ENCODE data around the gene CMSS1.
A peak's percentile ranks its signal among the peaks of the same experiment; 100 is the strongest.

The CMSS1 gene

DNA sequence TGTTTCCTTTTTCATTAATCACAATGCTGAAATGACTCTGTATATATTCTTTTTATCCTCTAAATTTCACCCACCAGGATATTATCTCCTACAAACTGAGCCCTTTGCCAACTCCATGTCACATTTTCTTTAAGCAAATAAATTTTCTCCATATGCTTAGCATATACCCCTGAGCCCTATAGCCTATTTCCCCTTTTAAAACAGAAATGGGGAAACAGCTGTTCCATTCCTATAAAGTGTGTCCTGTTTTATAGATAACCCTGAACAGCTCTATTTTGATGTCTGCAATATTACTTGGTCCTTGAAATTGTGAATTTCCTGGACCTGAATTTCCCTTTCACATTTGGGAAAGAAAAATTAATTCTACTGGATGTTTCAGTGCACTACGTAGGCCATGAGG, 312.3 kb downstream of the CMSS1 start:
- no peaks in the 10 kb centered on the region for H3K9me3 ChIP-seq (ENCODE audit: control insufficient read depth in 2 of 2, low read length in 2 of 2)

DNA sequence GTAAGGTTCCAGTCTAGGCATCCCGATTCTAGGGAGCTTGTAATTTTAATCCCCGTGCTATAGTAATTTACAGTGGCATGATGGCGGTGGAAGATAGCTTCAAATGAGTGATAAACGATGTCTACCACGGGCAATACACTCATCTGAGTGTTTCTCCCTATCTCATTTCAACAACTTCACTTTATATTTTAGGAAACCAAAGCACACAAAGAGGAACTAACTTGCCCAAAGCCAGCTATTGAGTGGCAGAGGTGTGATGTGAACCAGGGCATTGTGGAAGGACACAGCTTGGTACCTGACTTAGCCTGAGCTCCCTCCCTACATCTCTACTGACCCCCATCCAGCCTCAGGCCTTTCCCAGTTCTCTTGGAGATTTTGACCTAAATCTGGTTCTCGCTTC, 313.6 kb downstream of the CMSS1 start:
- no peak overlapping the region for H3K9ac ChIP-seq (ENCODE audit: low read depth in 1 of 2, low read length in 2 of 2)
- H3K27me3 ChIP-seq (ENCODE audit: control insufficient read depth in 2 of 2, insufficient read depth in 2 of 2, low read length in 2 of 2): no peaks in the 10 kb centered on the region
- H3K4me1 ChIP-seq (ENCODE audit: control insufficient read depth in 2 of 2, insufficient read depth in 2 of 2, low read length in 2 of 2): no peaks in the 10 kb centered on the region
- no peak overlapping the region for H3K27ac ChIP-seq (ENCODE audit: low read depth in 2 of 2, low read length in 2 of 2)
- H3K4me3 ChIP-seq (ENCODE audit: low read length in 2 of 2): no peak overlapping the region
- H3K9me3 ChIP-seq (ENCODE audit: control insufficient read depth in 2 of 2, low read length in 2 of 2): no peaks in the 10 kb centered on the region
- H3K36me3 ChIP-seq (ENCODE audit: control insufficient read depth in 2 of 2, insufficient read depth in 2 of 2, low read length in 2 of 2): no peaks in the 10 kb centered on the region

More for the DNA sequence above, 312.3 kb downstream of the CMSS1 start:
- Histone ChIP-seq H3K27me3 (ENCODE audit: control insufficient read depth in 2 of 2, insufficient read depth in 2 of 2, low read length in 2 of 2) (no peaks in the 10 kb centered on the region), H3K36me3 (ENCODE audit: control insufficient read depth in 2 of 2, insufficient read depth in 2 of 2, low read length in 2 of 2) (no peaks in the 10 kb centered on the region), H3K27ac (ENCODE audit: low read depth in 2 of 2, low read length in 2 of 2) (no peak overlapping the region), H3K9ac (ENCODE audit: low read depth in 1 of 2, low read length in 2 of 2) (no peak overlapping the region), H3K4me3 (ENCODE audit: low read length in 2 of 2) (no peak overlapping the region), H3K4me1 (ENCODE audit: control insufficient read depth in 2 of 2, insufficient read depth in 2 of 2, low read length in 2 of 2) (no peaks in the 10 kb centered on the region)

DNA sequence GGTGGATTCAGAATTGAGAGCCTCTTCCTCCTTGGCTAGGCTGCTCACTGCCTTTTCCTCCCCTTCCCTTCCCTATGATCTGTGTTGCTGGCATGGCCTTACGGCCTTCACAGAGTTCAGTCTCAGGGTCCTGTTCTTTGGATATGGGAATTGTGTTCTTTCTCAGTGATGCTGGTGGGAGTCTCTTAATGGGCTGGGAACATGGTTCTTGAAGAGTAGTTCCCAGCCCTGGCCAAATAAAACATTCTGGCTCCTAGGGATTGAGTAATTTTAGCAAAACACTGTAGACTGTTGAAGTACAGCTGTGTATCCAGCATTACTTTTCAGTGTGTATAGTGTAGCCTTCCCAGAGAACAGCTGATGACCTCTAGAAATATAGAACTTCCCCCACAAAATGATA, 319.3 kb downstream of the CMSS1 start:
- no peaks in the 10 kb centered on the region for H3K27me3 ChIP-seq (ENCODE audit: control insufficient read depth in 2 of 2, insufficient read depth in 2 of 2, low read length in 2 of 2)
- no peaks in the 10 kb centered on the region for H3K36me3 ChIP-seq (ENCODE audit: control insufficient read depth in 2 of 2, insufficient read depth in 2 of 2, low read length in 2 of 2)
- H3K27ac ChIP-seq (ENCODE audit: low read depth in 2 of 2, low read length in 2 of 2): peak overlapping the region in 1 of 2 donors; percentile 47
- H3K9ac ChIP-seq (ENCODE audit: low read depth in 1 of 2, low read length in 2 of 2): no peak overlapping the region
- H3K4me3 ChIP-seq (ENCODE audit: low read length in 2 of 2): no peak overlapping the region
- H3K9me3 ChIP-seq (ENCODE audit: control insufficient read depth in 2 of 2, low read length in 2 of 2): no peaks in the 10 kb centered on the region
- no peaks in the 10 kb centered on the region for H3K4me1 ChIP-seq (ENCODE audit: control insufficient read depth in 2 of 2, insufficient read depth in 2 of 2, low read length in 2 of 2)

DNA sequence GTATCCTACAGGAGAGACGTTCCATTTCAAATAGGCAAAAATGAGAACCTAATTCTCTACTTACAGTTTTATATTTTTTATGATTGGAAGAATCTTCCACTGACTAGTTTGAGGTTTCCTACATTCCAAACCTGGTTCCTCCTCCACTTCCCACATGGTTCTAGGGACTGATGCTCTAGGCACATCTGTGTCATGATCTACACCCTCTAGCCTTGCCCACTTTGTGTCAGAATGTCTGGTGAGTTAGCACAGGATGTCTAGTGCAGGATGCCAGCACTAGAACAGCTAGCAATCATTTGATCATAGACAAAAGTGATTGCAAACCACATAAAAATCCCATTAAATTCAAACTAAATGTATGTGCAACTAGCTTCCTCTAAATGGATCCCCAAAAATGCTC, 323.3 kb downstream of the CMSS1 start:
- Histone ChIP-seq H3K27ac (ENCODE audit: low read depth in 2 of 2, low read length in 2 of 2) (no peak overlapping the region), H3K4me1 (ENCODE audit: control insufficient read depth in 2 of 2, insufficient read depth in 2 of 2, low read length in 2 of 2) (no peaks in the 10 kb centered on the region), H3K9me3 (ENCODE audit: control insufficient read depth in 2 of 2, low read length in 2 of 2) (peaks cover 2 to 5% of the 10 kb centered on the region in 2 donors), H3K36me3 (ENCODE audit: control insufficient read depth in 2 of 2, insufficient read depth in 2 of 2, low read length in 2 of 2) (no peaks in the 10 kb centered on the region), H3K9ac (ENCODE audit: low read depth in 1 of 2, low read length in 2 of 2) (no peak overlapping the region), H3K4me3 (ENCODE audit: low read length in 2 of 2) (no peak overlapping the region), H3K27me3 (ENCODE audit: control insufficient read depth in 2 of 2, insufficient read depth in 2 of 2, low read length in 2 of 2) (no peaks in the 10 kb centered on the region)

DNA sequence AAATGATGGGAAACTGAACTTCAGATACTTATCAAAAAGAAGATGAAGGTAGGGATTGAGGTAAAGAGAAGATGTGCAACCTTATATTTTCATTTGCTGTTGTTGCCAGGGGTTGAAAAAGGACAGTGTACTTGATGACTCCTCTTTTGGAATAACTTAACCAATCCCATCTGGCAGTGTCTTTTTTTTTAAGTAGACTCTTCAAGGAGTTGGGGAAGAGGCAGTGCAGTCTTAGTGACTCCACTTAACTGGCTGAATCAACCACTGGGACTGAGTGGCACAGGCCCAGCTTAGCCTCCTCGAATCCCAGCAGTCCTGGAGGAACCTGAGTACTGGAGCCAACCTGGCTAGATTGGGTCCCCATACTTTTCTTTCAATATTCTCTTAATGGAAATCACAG, 323.9 kb downstream of the CMSS1 start:
- Histone ChIP-seq H3K4me1 (ENCODE audit: control insufficient read depth in 2 of 2, insufficient read depth in 2 of 2, low read length in 2 of 2) (no peaks in the 10 kb centered on the region), H3K9ac (ENCODE audit: low read depth in 1 of 2, low read length in 2 of 2) (no peak overlapping the region), H3K36me3 (ENCODE audit: control insufficient read depth in 2 of 2, insufficient read depth in 2 of 2, low read length in 2 of 2) (no peaks in the 10 kb centered on the region), H3K27ac (ENCODE audit: low read depth in 2 of 2, low read length in 2 of 2) (no peak overlapping the region), H3K27me3 (ENCODE audit: control insufficient read depth in 2 of 2, insufficient read depth in 2 of 2, low read length in 2 of 2) (no peaks in the 10 kb centered on the region), H3K9me3 (ENCODE audit: control insufficient read depth in 2 of 2, low read length in 2 of 2) (peaks cover 2 to 5% of the 10 kb centered on the region in 2 donors), H3K4me3 (ENCODE audit: low read length in 2 of 2) (no peak overlapping the region)

DNA sequence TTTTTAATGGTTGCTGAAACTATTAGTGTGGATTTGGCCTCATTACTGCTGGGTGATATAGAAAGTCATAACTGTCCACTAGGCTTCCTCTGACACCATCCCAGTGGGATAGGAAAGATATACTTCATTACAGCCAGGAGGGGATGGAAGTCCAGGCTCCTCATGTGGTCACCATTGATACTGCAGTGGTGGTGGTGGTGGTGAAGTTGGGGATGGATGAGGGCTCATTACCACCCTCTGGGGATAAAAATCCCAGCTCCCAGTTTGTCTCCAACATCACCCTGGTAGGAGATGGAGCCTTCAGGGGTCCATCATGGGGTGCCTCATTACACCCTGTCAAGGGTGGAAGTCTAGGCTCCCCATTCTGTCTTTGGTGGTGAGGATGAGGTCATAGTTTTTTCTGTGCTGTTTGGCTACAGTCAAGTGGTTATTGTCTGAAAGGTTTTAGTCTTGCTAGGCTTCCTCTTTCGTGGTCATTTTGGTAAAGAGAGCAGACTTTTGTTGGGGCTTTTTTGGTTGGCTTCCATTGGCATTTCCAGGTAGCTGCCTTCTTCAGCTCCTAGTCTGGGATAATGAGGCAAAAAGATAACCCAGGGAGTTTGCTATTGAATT, 326.7 kb downstream of the CMSS1 start:
- H3K36me3 ChIP-seq (ENCODE audit: control insufficient read depth in 2 of 2, insufficient read depth in 2 of 2, low read length in 2 of 2): no peaks in the 10 kb centered on the region
- no peaks in the 10 kb centered on the region for H3K4me1 ChIP-seq (ENCODE audit: control insufficient read depth in 2 of 2, insufficient read depth in 2 of 2, low read length in 2 of 2)
- no peak overlapping the region for H3K9ac ChIP-seq (ENCODE audit: low read depth in 1 of 2, low read length in 2 of 2)
- H3K27ac ChIP-seq (ENCODE audit: low read depth in 2 of 2, low read length in 2 of 2): no peak overlapping the region
- H3K4me3 ChIP-seq (ENCODE audit: low read length in 2 of 2): no peak overlapping the region
- H3K27me3 ChIP-seq (ENCODE audit: control insufficient read depth in 2 of 2, insufficient read depth in 2 of 2, low read length in 2 of 2): no peaks in the 10 kb centered on the region
- H3K9me3 ChIP-seq (ENCODE audit: control insufficient read depth in 2 of 2, low read length in 2 of 2): peaks cover 2 to 5% of the 10 kb centered on the region in 2 donors

DNA sequence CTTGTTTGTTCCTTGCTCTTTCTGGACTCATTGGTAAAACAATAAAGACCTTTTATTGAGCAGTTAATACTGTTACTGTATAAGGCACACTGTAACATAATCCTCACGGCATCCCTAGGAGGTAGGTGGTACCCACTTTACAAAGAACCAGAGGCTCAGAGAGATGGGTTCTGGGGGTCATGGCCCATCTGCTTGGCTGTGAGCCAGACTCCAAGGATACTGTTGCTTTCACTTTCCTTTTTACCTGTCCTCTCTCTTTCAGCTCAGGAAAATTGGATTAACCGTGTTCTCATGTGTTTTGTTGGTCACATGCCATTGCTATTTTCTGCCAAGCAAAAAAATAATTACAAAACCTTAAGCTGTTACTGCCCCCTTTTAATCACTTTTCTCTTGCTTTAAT, 331.5 kb downstream of the CMSS1 start:
- Histone ChIP-seq H3K4me1 (ENCODE audit: control insufficient read depth in 2 of 2, insufficient read depth in 2 of 2, low read length in 2 of 2) (no peaks in the 10 kb centered on the region), H3K36me3 (ENCODE audit: control insufficient read depth in 2 of 2, insufficient read depth in 2 of 2, low read length in 2 of 2) (no peaks in the 10 kb centered on the region), H3K9ac (ENCODE audit: low read depth in 1 of 2, low read length in 2 of 2) (no peak overlapping the region), H3K27ac (ENCODE audit: low read depth in 2 of 2, low read length in 2 of 2) (no peak overlapping the region), H3K4me3 (ENCODE audit: low read length in 2 of 2) (no peak overlapping the region), H3K27me3 (ENCODE audit: control insufficient read depth in 2 of 2, insufficient read depth in 2 of 2, low read length in 2 of 2) (no peaks in the 10 kb centered on the region), H3K9me3 (ENCODE audit: control insufficient read depth in 2 of 2, low read length in 2 of 2) (no peaks in the 10 kb centered on the region)

DNA sequence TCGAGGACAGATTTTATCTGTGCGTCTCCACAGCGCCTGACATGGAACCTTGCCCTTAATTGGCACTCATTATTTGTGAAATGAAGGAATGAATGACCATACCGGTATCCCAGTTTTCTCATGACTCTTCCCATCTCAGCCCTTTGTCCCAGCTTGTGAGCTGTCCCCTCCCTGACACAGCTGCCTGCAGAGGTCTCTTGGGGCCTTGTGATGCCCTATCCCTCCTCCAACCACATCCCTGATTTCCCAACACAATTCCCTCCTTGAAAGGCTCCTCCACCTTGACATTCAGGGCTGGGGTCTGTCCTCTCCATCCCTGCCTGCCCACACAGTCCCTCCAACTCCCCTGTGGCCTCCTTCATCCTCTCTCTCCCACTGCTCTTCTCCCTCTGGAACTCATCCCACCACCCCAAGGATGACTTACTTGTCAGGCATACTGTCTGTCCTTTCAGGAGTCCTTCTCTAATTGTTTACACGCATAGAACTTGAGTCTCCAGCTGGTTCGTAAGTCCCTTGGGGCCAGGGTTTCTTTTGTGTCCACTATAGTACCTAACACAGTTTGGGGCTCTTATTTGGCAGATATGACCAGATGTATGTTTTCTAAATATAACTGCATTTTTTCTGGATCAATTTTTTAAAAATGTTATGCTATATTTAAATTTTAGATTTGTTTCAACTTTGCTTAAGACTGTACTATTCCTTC, 332.2 kb downstream of the CMSS1 start:
- H3K36me3 ChIP-seq (ENCODE audit: control insufficient read depth in 2 of 2, insufficient read depth in 2 of 2, low read length in 2 of 2): no peaks in the 10 kb centered on the region
- no peak overlapping the region for H3K4me3 ChIP-seq (ENCODE audit: low read length in 2 of 2)
- H3K27me3 ChIP-seq (ENCODE audit: control insufficient read depth in 2 of 2, insufficient read depth in 2 of 2, low read length in 2 of 2): no peaks in the 10 kb centered on the region
- H3K9me3 ChIP-seq (ENCODE audit: control insufficient read depth in 2 of 2, low read length in 2 of 2): no peaks in the 10 kb centered on the region
- H3K4me1 ChIP-seq (ENCODE audit: control insufficient read depth in 2 of 2, insufficient read depth in 2 of 2, low read length in 2 of 2): no peaks in the 10 kb centered on the region
- H3K9ac ChIP-seq (ENCODE audit: low read depth in 1 of 2, low read length in 2 of 2): no peak overlapping the region
- peak overlapping the region; percentile 33 to 43 for H3K27ac ChIP-seq (ENCODE audit: low read depth in 2 of 2, low read length in 2 of 2)

DNA sequence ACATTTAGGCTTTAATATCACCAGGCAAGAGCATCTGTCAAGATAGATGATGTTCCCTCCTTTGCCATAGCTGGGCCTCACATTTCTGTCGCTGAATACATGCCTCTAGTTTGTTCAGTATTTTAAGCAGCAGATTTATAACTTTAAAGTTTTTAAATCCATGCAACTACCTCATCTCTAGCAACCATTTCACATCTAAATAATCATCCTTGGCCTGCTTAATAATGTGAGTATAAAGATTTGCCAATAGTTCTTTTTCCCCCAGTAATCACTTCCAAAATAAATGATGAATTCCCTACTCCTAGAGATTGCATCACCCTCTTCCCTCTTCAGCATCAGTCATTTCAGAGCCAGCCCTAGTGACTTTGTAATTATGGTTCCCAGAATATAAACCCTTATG, 332.8 kb downstream of the CMSS1 start:
- H3K9ac ChIP-seq (ENCODE audit: low read depth in 1 of 2, low read length in 2 of 2): no peak overlapping the region
- no peaks in the 10 kb centered on the region for H3K4me1 ChIP-seq (ENCODE audit: control insufficient read depth in 2 of 2, insufficient read depth in 2 of 2, low read length in 2 of 2)
- H3K27me3 ChIP-seq (ENCODE audit: control insufficient read depth in 2 of 2, insufficient read depth in 2 of 2, low read length in 2 of 2): no peaks in the 10 kb centered on the region
- no peaks in the 10 kb centered on the region for H3K36me3 ChIP-seq (ENCODE audit: control insufficient read depth in 2 of 2, insufficient read depth in 2 of 2, low read length in 2 of 2)
- peaks cover 3% of the 10 kb centered on the region in 2 donors for H3K9me3 ChIP-seq (ENCODE audit: control insufficient read depth in 2 of 2, low read length in 2 of 2)
- H3K4me3 ChIP-seq (ENCODE audit: low read length in 2 of 2): no peak overlapping the region
- peak overlapping the region in 1 of 2 donors; percentile 14 for H3K27ac ChIP-seq (ENCODE audit: low read depth in 2 of 2, low read length in 2 of 2)

DNA sequence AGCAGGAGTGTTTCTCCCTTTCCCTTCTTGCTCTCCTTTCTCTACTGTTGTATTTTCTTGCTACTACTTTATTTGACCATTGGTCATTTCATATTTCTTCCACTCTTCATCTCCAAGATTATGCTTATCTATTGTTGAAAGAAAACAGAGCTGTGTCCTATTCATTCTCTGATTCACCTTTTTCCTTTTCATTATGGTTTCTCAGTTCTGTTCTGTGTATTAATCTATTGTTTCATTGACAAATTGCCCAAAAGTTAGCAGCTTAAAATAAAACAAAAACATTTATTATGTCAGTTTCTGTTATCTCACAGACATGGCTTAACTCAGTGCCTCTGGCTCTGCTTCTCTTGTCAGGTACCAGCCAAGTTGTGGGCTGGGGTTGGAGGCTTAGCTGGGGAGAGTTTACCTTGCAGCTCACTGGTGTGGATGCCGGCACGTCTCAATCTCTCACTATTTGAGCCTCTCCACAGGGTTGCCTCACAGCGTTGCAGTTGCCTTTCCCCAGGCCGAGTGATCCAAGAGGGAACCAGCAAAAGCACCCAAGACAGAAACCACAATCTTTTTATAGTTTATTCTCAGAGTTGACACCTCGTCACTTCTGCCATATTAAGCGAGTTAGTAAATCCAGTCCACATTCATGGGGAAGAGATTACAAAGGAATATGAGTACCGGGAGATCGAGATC, 333.5 kb downstream of the CMSS1 start:
- peaks cover 4 to 5% of the 10 kb centered on the region in 2 donors for H3K9me3 ChIP-seq (ENCODE audit: control insufficient read depth in 2 of 2, low read length in 2 of 2)
- no peaks in the 10 kb centered on the region for H3K4me1 ChIP-seq (ENCODE audit: control insufficient read depth in 2 of 2, insufficient read depth in 2 of 2, low read length in 2 of 2)
- no peaks in the 10 kb centered on the region for H3K36me3 ChIP-seq (ENCODE audit: control insufficient read depth in 2 of 2, insufficient read depth in 2 of 2, low read length in 2 of 2)
- H3K27ac ChIP-seq (ENCODE audit: low read depth in 2 of 2, low read length in 2 of 2): peak overlapping the region in 1 of 2 donors; percentile 14
- no peaks in the 10 kb centered on the region for H3K27me3 ChIP-seq (ENCODE audit: control insufficient read depth in 2 of 2, insufficient read depth in 2 of 2, low read length in 2 of 2)
- no peak overlapping the region for H3K4me3 ChIP-seq (ENCODE audit: low read length in 2 of 2)
- H3K9ac ChIP-seq (ENCODE audit: low read depth in 1 of 2, low read length in 2 of 2): no peak overlapping the region
